ENCODE measurements around the gene ZIC5.
A peak's percentile ranks its signal among the peaks of the same experiment; 100 is the strongest.

ZIC5 gene

DNA sequence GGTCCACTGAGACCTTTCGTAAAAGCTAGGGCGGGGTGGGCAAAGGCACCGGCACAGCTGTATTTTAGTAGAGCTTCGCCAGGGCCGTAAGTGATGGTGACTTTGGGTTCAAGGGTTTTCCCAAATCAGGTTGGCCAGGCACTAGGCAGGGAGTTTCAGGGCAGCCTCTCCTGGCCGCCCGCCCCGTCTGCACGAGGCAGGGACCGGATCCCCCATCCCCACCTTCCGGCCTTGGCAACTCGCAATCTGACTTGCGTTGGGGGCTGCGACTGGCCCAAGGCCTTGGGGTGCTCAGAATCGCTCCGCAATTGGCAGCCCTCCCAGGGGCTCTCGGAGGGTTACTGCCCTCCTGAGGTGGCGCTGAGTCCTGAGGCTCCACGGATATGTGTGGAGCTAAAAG lies 4.1 kb upstream of the ZIC5 start:
- no peak for DNase-seq

- DNase-seq = no peak
Observed at GRCh38 chr13:99974939-99975561, 3.5 kb upstream of the ZIC5 start.

GRCh38 chr13:99974296-99974938 lies 2.9 kb upstream of the ZIC5 start:
- no peak for DNase-seq

DNA sequence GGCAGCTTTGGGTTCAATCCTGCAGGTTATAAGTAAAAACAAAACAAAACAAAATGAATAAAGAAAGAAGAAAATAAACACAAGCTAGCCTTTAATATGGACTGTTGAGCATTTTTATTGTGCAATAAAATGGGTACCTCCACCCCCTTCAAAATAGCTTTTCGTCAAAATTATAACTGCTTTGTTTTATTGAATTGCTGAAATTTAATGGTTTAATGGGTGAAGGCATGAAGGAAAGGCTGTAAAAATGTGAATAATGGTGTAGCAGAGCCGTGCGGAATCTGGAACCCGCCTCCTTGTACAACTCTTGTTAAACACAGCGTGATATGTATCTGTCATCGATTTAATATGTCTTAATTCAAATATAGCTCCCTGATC lies 2.2 kb upstream of the ZIC5 start:
- no peak for DNase-seq

DNA sequence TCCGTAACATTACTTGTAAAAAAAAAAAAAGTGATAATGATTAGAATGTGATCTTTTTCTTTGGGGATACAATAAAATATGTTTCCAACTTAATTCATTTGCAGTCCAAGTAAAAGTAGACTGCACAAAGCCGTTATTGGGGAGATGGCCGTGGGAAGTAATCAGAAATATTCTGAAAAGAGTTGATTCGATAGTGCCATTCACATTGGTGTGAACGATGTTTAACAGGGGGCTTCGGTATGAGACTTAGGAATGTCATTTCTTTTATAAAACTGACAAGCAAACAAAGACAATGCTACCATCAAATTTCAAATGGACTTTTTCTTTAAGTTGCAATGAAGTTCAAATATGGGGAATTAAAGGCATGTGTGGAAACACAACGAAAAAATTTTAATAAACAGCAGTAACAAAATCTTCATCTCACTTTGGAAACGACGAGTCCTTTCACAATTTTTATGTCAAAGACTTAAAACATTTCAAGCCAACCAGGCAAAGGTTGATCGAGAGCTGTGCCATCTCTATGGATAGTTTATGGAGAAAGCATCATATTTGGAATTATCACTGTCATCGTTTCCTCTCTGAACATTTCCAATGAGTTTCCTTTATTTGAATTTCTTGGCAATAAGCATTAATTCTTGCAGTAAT lies 1.7 kb upstream of the ZIC5 start:
- no peak for DNase-seq

DNA sequence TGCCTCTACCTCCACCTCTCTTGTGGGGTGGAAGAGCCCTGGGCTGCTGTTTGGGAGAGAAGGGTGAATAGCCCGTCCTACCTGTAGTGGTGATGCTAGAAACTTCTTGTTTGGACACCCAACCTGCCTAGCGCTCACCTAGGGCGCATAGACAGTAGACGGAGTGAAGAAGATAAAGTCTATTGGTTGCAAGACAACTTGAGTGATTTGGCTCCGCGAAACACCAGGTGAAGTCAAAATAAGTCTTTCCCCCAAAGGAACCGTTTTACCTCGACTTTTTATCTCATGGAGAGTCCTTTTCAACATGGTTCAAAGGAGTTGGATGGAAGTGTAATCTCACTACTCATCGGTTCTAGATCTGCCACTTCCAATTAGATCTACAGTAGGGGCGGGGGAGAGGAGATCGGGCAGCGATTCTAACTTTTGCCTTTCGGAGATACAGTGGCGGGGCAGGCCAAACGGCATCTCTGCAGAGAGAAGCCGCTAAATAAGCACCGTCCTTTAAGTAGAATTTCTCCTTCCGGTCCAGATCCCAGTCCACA lies 694 bp upstream of the ZIC5 start:
- DNase-seq = no peak

GRCh38 chr13:99970651-99971575 lies 654 bp downstream of the ZIC5 start:
- DNase-seq = no peak

DNA sequence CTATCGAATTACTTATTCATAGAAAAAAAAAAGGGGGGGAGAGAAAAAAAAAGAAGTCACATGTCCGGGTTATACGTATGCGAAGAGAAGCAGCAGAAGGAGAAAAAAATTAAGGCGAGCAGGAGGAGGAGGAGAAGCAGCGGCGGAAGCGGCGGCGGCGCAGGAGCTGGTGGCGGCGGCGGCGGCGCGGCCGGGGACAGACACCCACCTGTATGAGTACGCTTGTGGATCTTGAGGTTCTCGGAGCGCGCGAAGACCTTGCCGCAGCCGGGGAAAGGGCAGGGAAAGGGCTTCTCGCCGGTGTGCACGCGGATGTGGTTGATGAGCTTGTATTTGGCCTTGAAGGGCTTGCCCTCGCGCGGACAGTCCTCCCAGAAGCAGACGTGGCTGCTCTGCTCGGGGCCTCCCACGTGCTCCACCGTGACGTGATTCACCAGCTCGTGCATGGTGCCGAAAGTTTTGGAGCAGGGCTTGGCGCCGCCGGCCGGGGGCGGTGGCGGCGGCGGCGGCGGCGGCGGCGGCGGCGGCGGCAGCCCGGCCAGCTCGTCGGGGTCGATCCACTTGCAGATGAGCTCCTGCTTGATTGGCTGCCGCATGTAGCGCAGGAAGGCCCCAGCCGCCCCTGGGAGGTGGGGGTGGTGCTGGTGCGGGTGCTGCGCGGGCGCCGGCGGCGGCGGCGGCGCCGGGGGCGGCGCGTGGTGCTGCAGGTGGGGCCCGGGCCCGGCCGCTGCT lies 1.5 kb downstream of the ZIC5 start:
- DNase-seq = peak in 3 of 5 experiments; percentile 28 to 71 (median 43)

DNA sequence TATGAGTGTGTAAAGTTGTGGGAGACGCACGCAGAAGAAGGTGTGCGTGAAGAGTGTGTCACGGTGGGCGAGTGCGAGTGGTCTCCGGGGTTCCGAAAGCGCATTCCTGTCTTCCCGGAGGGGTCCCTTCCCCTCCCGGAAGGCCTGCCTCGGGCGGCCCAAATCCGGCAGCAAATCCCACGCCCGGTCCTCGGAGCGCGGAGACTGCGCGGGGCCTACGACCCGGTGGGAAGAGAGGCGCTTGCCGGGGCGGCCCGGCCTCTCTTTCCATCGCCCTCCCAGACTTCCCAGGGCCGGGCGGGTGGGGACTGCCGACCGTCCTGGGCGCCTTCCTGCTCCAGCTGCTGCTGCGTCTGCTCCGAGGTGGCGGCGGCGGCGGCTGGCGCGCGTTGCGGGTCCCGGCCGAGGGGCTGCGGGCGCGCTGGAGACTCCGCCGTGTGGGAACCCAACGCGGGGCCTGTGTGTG lies 2.1 kb downstream of the ZIC5 start:
- no peak for DNase-seq

DNA sequence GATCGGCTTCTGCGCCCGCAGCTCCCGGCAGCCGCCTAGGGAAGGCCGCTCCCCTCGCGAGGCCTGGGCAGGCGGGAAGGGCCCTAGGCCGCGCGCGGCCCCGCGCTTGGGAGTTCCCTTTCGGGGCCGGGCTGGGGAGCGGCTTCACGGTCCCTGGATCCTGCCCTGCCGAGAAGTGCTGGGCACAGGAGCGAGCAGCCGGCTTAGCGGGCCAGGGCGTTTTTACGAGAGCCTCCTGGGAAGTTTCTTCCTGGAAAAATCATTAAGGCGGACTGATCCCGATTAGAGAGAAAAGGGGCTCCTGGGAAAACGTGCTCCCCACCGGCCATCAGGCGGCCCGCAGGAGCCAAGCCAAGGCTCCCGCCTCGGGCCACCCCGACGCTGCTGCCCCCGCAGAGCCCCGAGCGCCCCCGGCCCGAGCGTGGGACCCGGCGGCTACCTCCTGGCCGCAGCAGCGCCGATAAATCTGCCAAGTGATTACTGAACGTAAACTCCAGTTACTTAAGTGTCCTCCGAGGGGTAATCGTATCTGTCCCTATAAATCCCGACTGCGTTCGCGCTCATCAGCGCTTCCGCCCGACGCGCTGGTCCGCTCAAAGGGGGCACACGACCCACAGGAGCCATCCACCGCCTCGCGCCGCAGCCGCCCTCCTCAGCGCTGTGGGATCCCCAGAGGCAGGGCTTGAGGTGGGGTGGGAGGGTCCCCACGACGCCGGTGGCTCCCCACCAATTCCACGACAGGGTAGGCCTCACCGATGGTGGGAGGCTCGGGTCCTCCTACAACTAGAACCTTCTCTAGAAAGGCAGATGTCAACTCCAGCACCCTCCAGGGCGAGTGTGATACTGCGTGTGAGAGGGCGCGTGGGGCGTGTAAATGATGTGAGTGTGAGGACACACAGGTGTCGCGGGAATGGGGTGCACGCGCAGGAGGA lies 2.8 kb downstream of the ZIC5 start:
- no peak for DNase-seq

DNA sequence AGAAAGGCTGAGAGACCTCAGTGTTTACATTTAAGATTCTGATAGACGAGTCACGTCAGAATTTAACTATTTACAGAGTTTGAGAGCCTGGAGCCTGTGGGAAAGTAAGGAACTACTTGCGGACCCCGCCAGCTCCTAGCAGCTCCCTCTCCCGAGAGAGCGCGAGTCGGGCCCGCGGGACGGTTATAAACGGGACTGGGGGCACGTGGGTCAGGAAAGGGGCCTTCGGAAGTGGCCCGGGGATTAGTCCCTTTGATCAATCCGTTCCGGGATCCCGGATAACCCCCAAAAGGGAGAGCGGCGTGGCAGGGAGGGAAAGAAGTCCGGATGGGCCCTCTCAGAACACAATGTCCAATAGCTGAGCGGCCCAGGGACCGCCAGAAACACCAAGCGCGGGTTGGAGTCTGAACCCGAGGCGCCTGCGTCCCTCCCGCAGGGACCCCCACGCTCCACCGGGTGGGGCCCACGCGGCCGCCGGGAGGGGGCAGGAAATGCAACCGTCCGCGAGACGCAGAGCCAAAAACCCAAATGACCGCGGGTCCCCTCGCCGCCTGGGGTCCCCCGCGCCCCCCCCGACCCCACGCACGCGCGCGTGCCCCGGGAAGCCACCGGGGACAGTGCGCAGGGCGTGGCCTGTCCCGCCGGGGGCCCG lies 3.6 kb downstream of the ZIC5 start:
- no peak for DNase-seq

GRCh38 chr13:99967498-99967868 lies 4.1 kb downstream of the ZIC5 start:
- no peak for DNase-seq

- no peak for DNase-seq
Observed at GRCh38 chr13:99966064-99966805, 5.3 kb downstream of the ZIC5 start.

DNA sequence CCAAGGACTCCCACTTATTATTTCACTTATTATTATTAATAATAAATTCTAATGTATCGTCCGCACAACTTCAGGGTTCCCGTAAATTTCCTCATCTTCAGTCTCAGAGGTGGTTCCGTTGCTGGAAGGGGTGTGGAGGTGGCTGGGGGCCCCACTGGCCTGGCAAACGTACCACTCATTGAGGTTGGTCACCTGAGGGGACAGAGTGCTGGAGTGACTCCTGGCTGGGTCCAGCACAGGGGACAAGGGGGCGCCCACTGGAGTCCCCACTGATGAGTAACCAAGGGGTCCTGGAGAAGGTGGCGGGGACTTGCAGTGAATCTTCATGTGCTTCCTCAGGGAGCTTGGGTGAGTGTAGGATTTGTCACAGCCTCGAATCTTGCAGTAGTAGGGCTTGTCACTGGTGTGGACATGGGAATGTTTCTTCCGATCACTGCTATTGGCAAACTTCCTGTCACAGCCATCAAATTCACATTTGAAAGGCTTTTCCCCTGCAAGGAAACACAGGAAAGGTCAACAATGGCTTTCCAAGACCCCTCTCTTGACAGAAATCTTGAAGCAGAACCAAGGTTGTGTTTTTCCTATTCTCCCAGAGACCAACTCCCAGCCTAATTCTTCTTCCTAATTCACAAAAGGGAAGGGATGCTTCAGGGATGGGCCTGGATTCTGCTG lies 6.1 kb downstream of the ZIC5 start:
- no peak for DNase-seq

- DNase-seq = no peak
Observed at GRCh38 chr13:99963816-99964339, 7.7 kb downstream of the ZIC5 start.

DNA sequence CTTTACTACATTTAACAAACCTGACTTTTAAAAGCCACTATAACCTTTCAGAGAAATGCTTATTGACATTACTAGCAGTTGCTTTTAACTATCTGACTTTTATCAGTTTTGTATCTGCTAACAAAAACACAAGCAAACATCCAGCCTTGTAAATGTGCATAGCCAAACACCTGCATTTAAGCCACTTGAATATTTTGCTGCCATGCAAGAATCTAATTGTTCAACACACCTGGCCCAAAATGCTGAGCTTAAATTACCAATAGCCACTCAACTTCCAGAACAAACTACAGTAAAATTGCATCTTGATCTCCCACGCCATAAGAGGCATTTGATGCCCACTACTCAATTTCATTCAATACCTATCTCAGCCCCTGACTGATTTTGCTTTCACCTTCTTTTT lies 9.3 kb downstream of the ZIC5 start:
- DNase-seq = no peak

DNA sequence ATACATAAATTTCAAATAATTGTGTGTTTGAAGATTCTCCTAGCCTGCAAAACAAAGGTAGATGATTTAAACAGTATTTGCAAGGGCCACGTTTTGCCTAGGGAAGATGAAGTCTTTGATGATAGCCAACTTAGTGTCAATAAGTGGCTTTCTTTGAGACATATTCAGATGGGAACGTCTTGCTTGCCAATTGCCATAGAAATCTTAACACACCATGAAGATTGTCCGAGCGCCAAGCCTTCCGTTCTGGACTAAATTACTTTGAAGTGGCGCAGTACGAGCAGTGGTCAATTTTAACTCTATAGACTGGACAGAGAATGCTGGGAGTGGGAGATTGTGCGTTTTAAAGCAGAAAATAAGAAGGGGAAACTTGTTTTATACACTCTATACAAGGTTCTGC lies 9.9 kb downstream of the ZIC5 start:
- DNase-seq = no peak

DNA sequence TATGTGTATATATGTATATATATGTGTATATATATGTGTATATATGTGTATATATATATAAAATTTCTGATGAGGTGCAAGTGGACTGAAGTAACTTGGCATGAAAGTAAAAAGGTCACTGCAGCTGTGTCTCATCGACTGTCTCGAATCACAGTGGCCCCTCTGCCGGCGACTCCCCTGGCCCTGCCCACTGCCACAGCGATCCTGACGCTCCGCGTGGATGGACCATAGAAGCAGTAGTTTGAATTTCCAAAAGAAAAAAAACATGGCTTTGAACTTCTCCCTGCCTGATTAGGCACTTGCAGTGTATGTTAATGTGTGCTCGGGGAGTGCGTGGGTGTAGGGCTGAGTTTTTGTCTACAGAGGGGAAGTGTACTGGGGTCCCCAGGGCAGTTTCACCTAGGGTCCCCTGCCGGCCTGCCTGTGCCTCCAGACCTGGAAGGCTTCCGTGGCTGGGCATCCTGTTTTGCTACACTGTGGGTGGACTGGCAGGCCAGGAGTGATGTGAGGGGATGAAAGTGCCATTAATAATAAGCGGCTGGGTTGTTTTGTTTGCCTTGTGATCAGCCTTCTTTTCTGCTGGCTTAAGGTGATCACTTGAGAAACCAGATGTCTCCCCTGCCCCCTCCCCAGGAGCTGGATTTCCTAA lies 10.8 kb downstream of the ZIC5 start:
- no peak for DNase-seq
